Stimulated activated effector memory CD8-positive, alpha-beta T cell treated with anti-CD3 and anti-CD28 coated beads, Interleukin-12 subunit alpha, Interleukin-12 subunit beta, amount 100 ng/mL, for 72 hours (primary cell): Measurements from ENCODE around the gene RAD51C.
A peak's percentile ranks its signal among the peaks of the same experiment; 100 is the strongest.
"Not testable (repeated sequence)": the region's sequence is repeated elsewhere in the genome, so short reads cannot be mapped to it uniquely, and the experiment has no call there.

ENCODE experiments used
- ATAC-seq: fragments of 150-1000 bp; cut with Tn5 transposase; 2 replicates; pipeline ENCODE4 v1.10.0; 2021
- DNase-seq, 2 donors: peaks; one replicate each; pipeline ENCODE4 v3.0.0; 2021 to 2022; ENCODE audit warnings: low spot score in 2 of 2
- H3K27ac Mint-ChIP-seq: one replicate; pipeline ENCODE4 v1.8.0; 2022; ENCODE audit warnings: mild to moderate bottlenecking, mixed read lengths
- H3K36me3 Mint-ChIP-seq: one replicate; pipeline ENCODE4 v1.8.0; 2022; ENCODE audit warnings: mild to moderate bottlenecking, mixed read lengths
- H3K4me1 Mint-ChIP-seq: one replicate; pipeline ENCODE4 v1.8.0; 2022; ENCODE audit warnings: mixed read lengths
- H3K4me3 Mint-ChIP-seq: one replicate; pipeline ENCODE4 v1.8.0; 2022; ENCODE audit warnings: mild to moderate bottlenecking, mixed read lengths
- H3K9me3 Mint-ChIP-seq: one replicate; pipeline ENCODE4 v1.8.0; 2022; ENCODE audit warnings: mixed read lengths

The RAD51C gene

GRCh38 chr17:58671969-58672368 is 20.4 kb upstream of the RAD51C start:
- ATAC-seq (no peak), DNase-seq (no peak)
- no peak overlapping the region for H3K4me3 Mint-ChIP-seq
- peaks cover 4% of the 10 kb centered on the region for H3K36me3 Mint-ChIP-seq
- no peaks in the 10 kb centered on the region for H3K9me3 Mint-ChIP-seq
- H3K4me1 Mint-ChIP-seq = no peaks in the 10 kb centered on the region
- H3K27ac Mint-ChIP-seq = no peak overlapping the region

GRCh38 chr17:58677194-58677880 is 15.1 kb upstream of the RAD51C start:
- DNase-seq (no peak), ATAC-seq (no peak)
- Mint-ChIP-seq H3K36me3 (no peaks in the 10 kb centered on the region), H3K27ac (no peak overlapping the region), H3K4me1 (no peaks in the 10 kb centered on the region), H3K4me3 (no peak overlapping the region), H3K9me3 (no peaks in the 10 kb centered on the region)

- H3K4me1 Mint-ChIP-seq, H3K36me3 Mint-ChIP-seq, H3K27ac Mint-ChIP-seq, DNase-seq, H3K4me3 Mint-ChIP-seq, H3K9me3 Mint-ChIP-seq, ATAC-seq: not testable (repeated sequence)
Observed at GRCh38 chr17:58678287-58678686, 14.1 kb upstream of the RAD51C start.

DNA sequence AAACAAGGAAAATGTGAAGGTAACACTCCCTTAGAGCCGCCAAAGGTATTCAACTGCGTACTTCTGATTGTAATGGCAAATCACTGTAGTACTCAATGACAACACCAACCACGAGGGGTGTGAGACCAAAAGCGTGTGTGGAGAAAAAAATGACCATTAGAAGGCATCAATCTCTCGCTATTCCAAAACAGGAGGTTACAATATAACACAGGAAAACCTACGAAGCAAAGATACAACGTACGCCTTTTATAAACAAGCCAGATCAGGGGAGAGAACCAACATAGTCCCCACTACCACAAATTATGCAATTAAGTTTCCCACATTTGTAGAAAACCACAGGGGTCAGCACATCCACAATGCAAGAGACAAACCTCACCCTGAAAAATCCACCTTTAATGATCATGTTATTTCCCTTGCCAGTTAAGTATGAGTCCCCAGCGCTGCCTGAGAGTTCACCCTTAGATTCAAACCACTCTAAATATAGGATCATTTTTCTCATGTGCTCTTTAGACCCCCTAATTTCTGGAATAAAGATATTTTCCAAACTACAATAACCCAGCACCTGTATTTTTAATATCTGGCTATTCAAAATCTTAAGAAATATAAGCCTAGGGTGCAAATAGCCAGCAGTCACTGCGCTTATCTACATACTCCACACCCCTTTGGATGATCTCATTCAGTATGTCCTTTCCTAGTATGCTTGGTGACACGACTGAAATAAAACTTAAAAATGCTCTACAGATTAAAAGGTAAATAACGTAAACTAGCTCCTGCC is 13.0 kb upstream of the RAD51C start:
- ATAC-seq = no peak
- H3K4me1 Mint-ChIP-seq = no peaks in the 10 kb centered on the region

GRCh38 chr17:58680038-58680369 is 12.4 kb upstream of the RAD51C start:
- Mint-ChIP-seq H3K9me3 (no peaks in the 10 kb centered on the region), H3K4me3 (no peak overlapping the region), H3K4me1 (no peaks in the 10 kb centered on the region), H3K36me3 (no peaks in the 10 kb centered on the region), H3K27ac (no peak overlapping the region)
- ATAC-seq = no peak
- no peak for DNase-seq

More for the DNA sequence above, 13.0 kb upstream of the RAD51C start:
- Mint-ChIP-seq H3K27ac (no peak overlapping the region), H3K4me3 (no peak overlapping the region), H3K9me3 (no peaks in the 10 kb centered on the region), H3K36me3 (no peaks in the 10 kb centered on the region)
- no peak for DNase-seq

DNA sequence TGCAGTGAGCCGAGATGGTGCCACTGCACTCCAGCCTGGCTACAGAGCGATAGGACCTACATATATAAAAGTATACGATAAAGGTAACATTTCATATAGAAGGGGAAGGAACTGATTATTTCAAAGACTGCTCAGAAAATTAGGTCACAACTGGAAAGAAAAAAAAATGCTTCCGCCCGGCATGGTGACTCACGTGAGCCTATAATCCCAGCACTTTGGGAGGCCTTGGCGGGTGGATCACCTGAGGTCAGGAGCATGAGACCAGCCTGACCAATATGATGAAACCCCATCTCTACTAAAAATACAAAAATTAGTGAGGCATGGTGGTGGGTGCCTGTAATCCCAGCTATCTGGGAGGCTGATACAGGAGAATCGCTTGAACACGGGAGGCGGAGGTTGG is 8.4 kb upstream of the RAD51C start:
- Mint-ChIP-seq H3K27ac (no peak overlapping the region), H3K36me3 (no peaks in the 10 kb centered on the region), H3K4me3 (no peak overlapping the region), H3K9me3 (no peaks in the 10 kb centered on the region), H3K4me1 (no peaks in the 10 kb centered on the region)
- ATAC-seq (no peak), DNase-seq (no peak)

GRCh38 chr17:58684462-58684861 is 7.9 kb upstream of the RAD51C start:
- not testable (repeated sequence) for ATAC-seq, H3K4me3 Mint-ChIP-seq, DNase-seq, H3K4me1 Mint-ChIP-seq, H3K27ac Mint-ChIP-seq, H3K36me3 Mint-ChIP-seq, H3K9me3 Mint-ChIP-seq

DNA sequence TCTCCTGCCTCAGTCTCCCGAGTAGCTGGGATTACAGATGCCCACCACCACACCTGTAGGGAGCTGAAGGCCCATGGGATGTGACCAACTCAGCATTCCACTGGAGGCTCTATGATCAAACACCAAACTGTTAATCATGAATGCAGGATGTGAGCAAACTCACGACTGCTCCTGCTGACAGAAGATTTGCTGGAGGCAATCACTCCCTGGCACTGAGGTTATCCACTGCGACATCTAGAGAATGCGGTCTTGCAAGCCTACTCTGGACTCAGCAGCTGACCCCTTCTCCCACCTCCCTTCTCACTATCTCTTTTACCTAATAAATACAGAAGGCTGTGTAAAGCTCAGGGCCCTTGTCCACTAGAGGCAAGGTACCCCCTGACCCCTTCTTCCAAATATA is 5.4 kb upstream of the RAD51C start:
- no peak for DNase-seq
- no peaks in the 10 kb centered on the region for H3K9me3 Mint-ChIP-seq
- H3K27ac Mint-ChIP-seq = no peak overlapping the region
- H3K4me3 Mint-ChIP-seq = no peak overlapping the region
- no peak for ATAC-seq
- no peaks in the 10 kb centered on the region for H3K36me3 Mint-ChIP-seq
- H3K4me1 Mint-ChIP-seq = peaks cover under 1% of the 10 kb centered on the region

DNA sequence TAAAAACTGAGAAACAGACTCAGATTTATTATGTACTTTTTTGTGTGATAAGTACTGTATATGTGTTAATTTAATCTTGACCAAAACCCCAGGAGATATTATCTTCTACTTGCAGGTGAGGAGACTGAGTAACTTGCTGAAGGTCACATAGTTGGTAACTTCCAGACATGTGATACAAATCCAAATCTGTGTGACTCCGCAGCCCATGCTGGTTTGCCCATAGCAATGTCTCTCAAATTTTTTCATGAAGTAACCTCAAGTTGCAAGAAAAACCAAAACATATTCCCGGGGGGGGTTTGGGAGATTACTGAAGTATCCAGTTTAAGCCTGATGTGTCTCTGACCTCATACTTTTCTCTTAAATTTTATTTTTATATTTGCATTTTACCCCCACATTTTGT is 3.9 kb upstream of the RAD51C start:
- Mint-ChIP-seq H3K9me3 (no peaks in the 10 kb centered on the region), H3K4me1 (peaks cover 16% of the 10 kb centered on the region), H3K27ac (no peak overlapping the region), H3K4me3 (no peak overlapping the region), H3K36me3 (peaks cover 15% of the 10 kb centered on the region)
- ATAC-seq (no peak), DNase-seq (no peak)

- H3K9me3 Mint-ChIP-seq, ATAC-seq, H3K4me3 Mint-ChIP-seq, DNase-seq, H3K27ac Mint-ChIP-seq: not testable (repeated sequence)
- peaks cover 20% of the 10 kb centered on the region for H3K4me1 Mint-ChIP-seq
- peaks cover 27% of the 10 kb centered on the region for H3K36me3 Mint-ChIP-seq
Observed at GRCh38 chr17:58690033-58690432, 2.4 kb upstream of the RAD51C start.

GRCh38 chr17:58691701-58692238 is 632 bp upstream of the RAD51C start, which contains the start of gene TEX14:
Gene TEX14, minus strand, starts transcription at chr17:58692045. Its CDS starts 40,044 bp downstream, at chr17:58652001.
- peaks cover 44% of the 10 kb centered on the region for H3K36me3 Mint-ChIP-seq
- H3K9me3 Mint-ChIP-seq = no peaks in the 10 kb centered on the region
- peak within 1 kb of the TSS; percentile 95 for H3K4me3 Mint-ChIP-seq
- ATAC-seq (no peak), DNase-seq (no peak)
- H3K27ac Mint-ChIP-seq = peak within 1 kb of the TSS; percentile 97
- peaks cover 20% of the 10 kb centered on the region for H3K4me1 Mint-ChIP-seq

DNA sequence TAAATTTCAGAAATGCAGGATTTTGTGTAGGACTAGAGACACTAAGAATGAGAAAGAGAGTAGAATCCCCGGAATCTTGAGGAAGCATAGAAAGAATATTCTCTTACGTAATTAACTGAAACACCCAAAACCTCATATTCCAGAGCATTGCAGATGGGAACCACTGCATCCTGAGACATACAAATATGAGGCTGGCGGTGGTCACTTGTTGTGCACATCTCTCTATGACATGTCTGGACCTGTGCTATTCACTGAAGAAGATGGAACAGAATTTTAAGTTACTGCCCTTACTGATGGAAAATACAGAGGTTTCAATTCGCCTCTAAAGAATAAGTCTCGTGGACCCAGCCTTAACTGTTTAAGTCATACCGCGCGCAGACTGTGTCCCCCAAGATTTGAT is 806 bp downstream of the RAD51C start:
- DNase-seq = no peak
- Mint-ChIP-seq H3K4me3 (peak overlapping the region; percentile 95), H3K27ac (peak overlapping the region; percentile 97), H3K4me1 (peaks cover 20% of the 10 kb centered on the region), H3K36me3 (peaks cover 59% of the 10 kb centered on the region), H3K9me3 (no peaks in the 10 kb centered on the region)
- ATAC-seq = no peak

DNA sequence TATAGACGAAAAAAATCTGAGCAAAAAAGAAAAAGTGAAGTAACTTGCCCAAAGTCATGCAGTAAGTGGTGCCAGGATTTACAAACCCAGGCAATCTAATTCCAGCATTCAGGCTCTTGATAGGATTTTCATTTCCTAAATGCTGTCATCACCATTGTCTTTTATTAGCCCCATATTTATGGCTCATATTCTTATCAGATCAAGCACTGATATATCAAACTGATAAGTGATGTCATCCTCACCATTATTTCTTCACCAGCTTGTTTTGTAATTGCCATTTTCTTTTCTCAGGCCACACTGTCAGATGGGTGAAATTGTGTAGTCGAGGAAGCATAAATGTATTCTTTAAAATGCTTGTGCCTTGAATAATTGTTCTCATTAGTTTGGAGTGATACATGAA is 1.3 kb downstream of the RAD51C start:
- Mint-ChIP-seq H3K4me3 (peak overlapping the region; percentile 95), H3K27ac (peak overlapping the region; percentile 97), H3K9me3 (no peaks in the 10 kb centered on the region), H3K36me3 (peaks cover 62% of the 10 kb centered on the region), H3K4me1 (peaks cover 20% of the 10 kb centered on the region)
- DNase-seq (no peak), ATAC-seq (no peak)

DNA sequence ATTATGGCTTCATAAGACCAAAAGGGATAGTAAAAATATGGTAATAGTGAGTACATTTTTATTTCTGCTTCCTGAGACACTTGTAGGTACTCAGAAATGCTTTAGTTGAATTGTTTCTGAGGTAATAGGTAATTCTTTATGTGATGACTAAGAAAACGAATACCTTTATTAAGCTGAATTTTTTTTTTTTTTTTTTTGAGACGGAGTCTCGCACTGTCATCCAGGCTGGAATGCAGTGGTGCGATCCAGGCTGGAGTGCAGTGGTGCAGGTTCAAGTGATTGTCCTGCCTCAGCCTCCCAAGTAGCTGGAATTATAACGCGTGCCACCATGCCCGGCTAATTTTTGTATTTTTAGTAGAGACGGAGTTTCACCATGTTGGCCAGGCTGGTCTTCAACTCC is 1.9 kb downstream of the RAD51C start:
- no peak overlapping the region for H3K27ac Mint-ChIP-seq
- peaks cover 67% of the 10 kb centered on the region for H3K36me3 Mint-ChIP-seq
- ATAC-seq = no peak
- no peaks in the 10 kb centered on the region for H3K9me3 Mint-ChIP-seq
- peak overlapping the region; percentile 95 for H3K4me3 Mint-ChIP-seq
- no peak for DNase-seq
- H3K4me1 Mint-ChIP-seq = peaks cover 20% of the 10 kb centered on the region

DNA sequence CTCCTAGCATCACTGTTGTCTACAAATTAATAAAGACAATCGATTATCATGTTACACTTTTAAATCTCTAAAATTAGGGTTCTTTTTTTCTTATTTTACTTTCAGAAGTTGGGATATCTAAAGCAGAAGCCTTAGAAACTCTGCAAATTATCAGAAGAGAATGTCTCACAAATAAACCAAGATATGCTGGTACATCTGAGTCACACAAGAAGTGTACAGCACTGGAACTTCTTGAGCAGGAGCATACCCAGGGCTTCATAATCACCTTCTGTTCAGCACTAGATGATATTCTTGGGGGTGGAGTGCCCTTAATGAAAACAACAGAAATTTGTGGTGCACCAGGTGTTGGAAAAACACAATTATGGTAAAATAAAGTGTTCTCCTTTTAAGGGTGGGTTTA is 2.4 kb downstream of the RAD51C start:
- Mint-ChIP-seq H3K9me3 (no peaks in the 10 kb centered on the region), H3K36me3 (peaks cover 72% of the 10 kb centered on the region), H3K27ac (no peak overlapping the region), H3K4me1 (peaks cover 20% of the 10 kb centered on the region), H3K4me3 (no peak overlapping the region)
- DNase-seq = no peak
- ATAC-seq = no peak

DNA sequence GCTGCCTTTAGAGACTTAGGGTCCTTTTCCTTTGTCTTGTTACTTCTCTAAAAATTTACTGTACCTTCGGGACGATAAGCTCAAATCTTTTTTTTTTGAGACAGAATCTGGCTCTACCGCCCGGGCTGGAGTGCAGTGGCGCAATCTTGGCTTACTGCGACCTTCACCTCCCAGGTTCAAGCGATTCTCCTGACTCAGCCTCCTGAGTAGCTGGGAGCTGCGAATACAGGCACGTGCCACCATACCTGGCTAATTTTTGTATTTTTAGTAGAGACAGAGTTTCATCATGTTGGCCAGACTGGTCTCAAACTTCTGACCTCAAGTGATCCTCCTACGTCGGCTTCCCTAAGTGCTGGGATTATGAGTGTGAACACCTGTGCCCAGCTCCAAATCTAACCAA is 7.4 kb downstream of the RAD51C start:
- H3K27ac Mint-ChIP-seq = no peak overlapping the region
- peaks cover 10% of the 10 kb centered on the region for H3K4me1 Mint-ChIP-seq
- ATAC-seq = no peak
- DNase-seq = no peak
- no peaks in the 10 kb centered on the region for H3K9me3 Mint-ChIP-seq
- H3K4me3 Mint-ChIP-seq = no peak overlapping the region
- H3K36me3 Mint-ChIP-seq = peaks cover 93% of the 10 kb centered on the region
